ENCODE results near the gene DACT2. TPM values are rescaled to one million over a fixed set of nuclear protein-coding genes. Genes with fewer than 3 reads are reported as not detected.

The DACT2 gene
- total and polyA plus RNA-seq, 10 of the 15 experiments (the other 5 are each of a cell fraction or from before 2014, with no cell fraction given): not detected

DNA sequence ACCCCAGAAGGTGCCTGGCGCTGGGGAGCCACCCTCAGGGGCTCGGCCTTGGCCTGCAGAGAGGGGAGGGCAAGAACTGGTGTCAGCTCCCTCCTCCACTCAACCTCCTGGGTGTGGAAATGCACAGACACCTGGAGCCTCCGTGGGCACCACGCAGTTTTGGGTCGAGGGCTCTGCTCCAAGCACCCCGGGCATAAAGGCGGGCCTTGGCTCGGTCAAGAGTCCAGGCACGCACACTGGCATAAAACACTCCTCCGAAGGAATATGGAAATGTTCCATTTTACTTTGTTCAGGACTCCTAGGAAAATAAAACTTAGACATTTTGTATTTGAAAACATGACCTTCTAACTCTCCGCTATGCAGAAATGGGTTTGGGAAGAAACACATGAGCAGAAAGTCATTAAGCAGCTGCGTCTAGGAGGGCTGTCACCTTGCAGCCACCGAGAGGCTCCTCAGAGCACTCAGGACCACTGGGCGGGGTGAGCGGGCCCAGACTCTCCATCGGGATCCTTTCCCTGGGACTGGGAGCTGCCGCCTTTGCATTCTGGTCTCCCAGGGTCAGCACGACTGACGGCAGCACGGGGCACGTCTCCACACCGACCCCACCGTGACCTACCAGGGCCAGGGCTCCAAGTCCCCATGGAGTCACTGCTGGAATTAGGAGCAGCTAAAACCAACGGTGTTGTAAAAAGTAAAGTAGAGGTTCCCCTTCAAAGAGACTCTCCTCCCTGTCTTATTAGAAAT is 46.0 kb upstream of the DACT2 start:
- intact Hi-C loops (cut with micrococcal nuclease; ENCODE audit: unreplicated experiment) (no loop called here), in situ Hi-C loops (cut with MboI) (no loop called here)
- H3K9me3 ChIP-seq (replicated peaks; ENCODE audit: control insufficient read depth, insufficient read depth, low read length): no peaks in the 10 kb centered on the region
- SMC1A ChIA-PET (ENCODE audit: uncharacterized antibody, unreplicated experiment): no interaction called here
- no peaks in the 10 kb centered on the region for H4K20me1 ChIP-seq (ENCODE audit: control insufficient read depth, insufficient read depth)
- ATAC-seq: no peak
- 50% methylated on average over 24 of the region's 24 CpGs for WGBS (ENCODE audit: insufficient coverage, insufficient replicate concordance, low lambda C conversion rate, missing lambda C conversion rate)
- no peaks in the 10 kb centered on the region for H3K79me2 ChIP-seq (ENCODE audit: control insufficient read depth, insufficient read depth, low read length)
- DNase-seq (ENCODE audit: low read depth, low spot score): no peak
- H3K27ac ChIP-seq (ENCODE audit: control insufficient read depth, insufficient read depth): no peak overlapping the region
- H3K36me3 ChIP-seq (ENCODE audit: control insufficient read depth in 2 of 2, insufficient read depth in 2 of 2, low read length in 1 of 2): no peaks in the 10 kb centered on the region
- FAIRE-seq: no peak
- POLR2A ChIA-PET: no interaction called here
- H3K27me3 ChIP-seq (replicated peaks in 1 of 2; ENCODE audit: control insufficient read depth in 2 of 2, insufficient read depth in 2 of 2, low read length in 1 of 2): no peaks in the 10 kb centered on the region
- no peaks in the 10 kb centered on the region for H3K4me1 ChIP-seq (ENCODE audit: control insufficient read depth, insufficient read depth, low read length)
- no peak overlapping the region for H3K9ac ChIP-seq (ENCODE audit: control insufficient read depth, insufficient read depth, low read length)
- RAD21 ChIA-PET (ENCODE audit: unreplicated experiment): no interaction called here
- no TSS peak for BruUV-seq (replicated peaks)
- no peak for TF ChIP-seq KLF5 (IDR thresholded peaks at IDR 0.05; ENCODE audit: partially characterized antibody)
- TF ChIP-seq POLR2AphosphoS2 (IDR thresholded peaks at IDR 0.05; ENCODE audit: low read depth, low read length): no peak
- TF ChIP-seq, protein P1, sequence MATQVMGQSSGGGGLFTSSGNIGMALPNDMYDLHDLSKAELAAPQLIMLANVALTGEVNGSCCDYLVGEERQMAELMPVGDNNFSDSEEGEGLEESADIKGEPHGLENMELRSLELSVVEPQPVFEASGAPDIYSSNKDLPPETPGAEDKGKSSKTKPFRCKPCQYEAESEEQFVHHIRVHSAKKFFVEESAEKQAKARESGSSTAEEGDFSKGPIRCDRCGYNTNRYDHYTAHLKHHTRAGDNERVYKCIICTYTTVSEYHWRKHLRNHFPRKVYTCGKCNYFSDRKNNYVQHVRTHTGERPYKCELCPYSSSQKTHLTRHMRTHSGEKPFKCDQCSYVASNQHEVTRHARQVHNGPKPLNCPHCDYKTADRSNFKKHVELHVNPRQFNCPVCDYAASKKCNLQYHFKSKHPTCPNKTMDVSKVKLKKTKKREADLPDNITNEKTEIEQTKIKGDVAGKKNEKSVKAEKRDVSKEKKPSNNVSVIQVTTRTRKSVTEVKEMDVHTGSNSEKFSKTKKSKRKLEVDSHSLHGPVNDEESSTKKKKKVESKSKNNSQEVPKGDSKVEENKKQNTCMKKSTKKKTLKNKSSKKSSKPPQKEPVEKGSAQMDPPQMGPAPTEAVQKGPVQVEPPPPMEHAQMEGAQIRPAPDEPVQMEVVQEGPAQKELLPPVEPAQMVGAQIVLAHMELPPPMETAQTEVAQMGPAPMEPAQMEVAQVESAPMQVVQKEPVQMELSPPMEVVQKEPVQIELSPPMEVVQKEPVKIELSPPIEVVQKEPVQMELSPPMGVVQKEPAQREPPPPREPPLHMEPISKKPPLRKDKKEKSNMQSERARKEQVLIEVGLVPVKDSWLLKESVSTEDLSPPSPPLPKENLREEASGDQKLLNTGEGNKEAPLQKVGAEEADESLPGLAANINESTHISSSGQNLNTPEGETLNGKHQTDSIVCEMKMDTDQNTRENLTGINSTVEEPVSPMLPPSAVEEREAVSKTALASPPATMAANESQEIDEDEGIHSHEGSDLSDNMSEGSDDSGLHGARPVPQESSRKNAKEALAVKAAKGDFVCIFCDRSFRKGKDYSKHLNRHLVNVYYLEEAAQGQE (IDR thresholded peaks at IDR 0.05; ENCODE audit: low read depth, low read length): no peak
- no peak overlapping the region for H2AFZ ChIP-seq (ENCODE audit: control insufficient read depth, low read depth, low read length)
- H3K4me2 ChIP-seq (ENCODE audit: control insufficient read depth, insufficient read depth): no peak overlapping the region
- H3K4me3 ChIP-seq: no peak overlapping the region
- CTCF ChIA-PET: no interaction called here
